ENCODE data around the gene VAV3.

Gene VAV3

GRCh38 chr1:107877745-107878144 is 87.2 kb downstream of the VAV3 start:
- H3K27me3 Mint-ChIP-seq (ENCODE audit: low read depth, poor library complexity) = peaks cover 2% of the 10 kb centered on the region
- H3K9me3 Mint-ChIP-seq = peaks cover 5% of the 10 kb centered on the region
- peaks cover 6% of the 10 kb centered on the region for H3K36me3 Mint-ChIP-seq (ENCODE audit: low read depth)
- H3K4me1 Mint-ChIP-seq = no peaks in the 10 kb centered on the region
- DNase-seq = no peak
- no peak overlapping the region for H3K27ac Mint-ChIP-seq
- TF ChIP-seq CTCF (IDR thresholded peaks at IDR 0.05) = no peak
- no peak overlapping the region for H3K4me3 Mint-ChIP-seq

- H3K36me3 Mint-ChIP-seq (ENCODE audit: low read depth) = peaks cover 6% of the 10 kb centered on the region
- no peak for DNase-seq
- H3K27ac Mint-ChIP-seq = no peak overlapping the region
- peaks cover 5% of the 10 kb centered on the region for H3K9me3 Mint-ChIP-seq
- no peak overlapping the region for H3K4me3 Mint-ChIP-seq
- no peak for TF ChIP-seq CTCF (IDR thresholded peaks at IDR 0.05)
- no peaks in the 10 kb centered on the region for H3K4me1 Mint-ChIP-seq
- peaks cover 2% of the 10 kb centered on the region for H3K27me3 Mint-ChIP-seq (ENCODE audit: low read depth, poor library complexity)
Observed at GRCh38 chr1:107877092-107877491, 87.9 kb downstream of the VAV3 start.

- Mint-ChIP-seq H3K27me3 (ENCODE audit: low read depth, poor library complexity) (peaks cover 2% of the 10 kb centered on the region), H3K36me3 (ENCODE audit: low read depth) (peaks cover 7% of the 10 kb centered on the region), H3K9me3 (peaks cover 6% of the 10 kb centered on the region), H3K27ac (no peak overlapping the region), H3K4me3 (no peak overlapping the region), H3K4me1 (no peaks in the 10 kb centered on the region)
- TF ChIP-seq CTCF (IDR thresholded peaks at IDR 0.05) = no peak
- no peak for DNase-seq
Observed at GRCh38 chr1:107875689-107876088, 89.3 kb downstream of the VAV3 start.

- TF ChIP-seq CTCF (IDR thresholded peaks at IDR 0.05) = no peak
- peaks cover 11% of the 10 kb centered on the region for H3K36me3 Mint-ChIP-seq (ENCODE audit: low read depth)
- peaks cover 10% of the 10 kb centered on the region for H3K9me3 Mint-ChIP-seq
- no peak overlapping the region for H3K4me3 Mint-ChIP-seq
- no peak for DNase-seq
- H3K4me1 Mint-ChIP-seq = no peaks in the 10 kb centered on the region
- no peak overlapping the region for H3K27ac Mint-ChIP-seq
- H3K27me3 Mint-ChIP-seq (ENCODE audit: low read depth, poor library complexity) = peaks cover 4% of the 10 kb centered on the region
Observed at GRCh38 chr1:107874221-107874620, 90.8 kb downstream of the VAV3 start.

GRCh38 chr1:107871687-107872395 is 93.1 kb downstream of the VAV3 start:
- DNase-seq = no peak
- peaks cover 11% of the 10 kb centered on the region for H3K4me1 Mint-ChIP-seq
- H3K4me3 Mint-ChIP-seq = no peak overlapping the region
- H3K36me3 Mint-ChIP-seq (ENCODE audit: low read depth) = peaks cover 11% of the 10 kb centered on the region
- peak overlapping the region; percentile 16 for H3K27ac Mint-ChIP-seq
- H3K27me3 Mint-ChIP-seq (ENCODE audit: low read depth, poor library complexity) = peaks cover 4% of the 10 kb centered on the region
- peaks cover 10% of the 10 kb centered on the region for H3K9me3 Mint-ChIP-seq
- TF ChIP-seq CTCF (IDR thresholded peaks at IDR 0.05) = no peak

GRCh38 chr1:107871259-107871658 is 93.7 kb downstream of the VAV3 start:
- Mint-ChIP-seq H3K36me3 (ENCODE audit: low read depth) (peaks cover 9% of the 10 kb centered on the region), H3K27ac (peak overlapping the region; percentile 16), H3K9me3 (peaks cover 9% of the 10 kb centered on the region), H3K4me1 (peaks cover 11% of the 10 kb centered on the region), H3K4me3 (no peak overlapping the region), H3K27me3 (ENCODE audit: low read depth, poor library complexity) (peaks cover 4% of the 10 kb centered on the region)
- DNase-seq = no peak
- TF ChIP-seq CTCF (IDR thresholded peaks at IDR 0.05) = no peak
